ENCODE data around the gene CRACDL. TPM values are rescaled to one million over a fixed set of nuclear protein-coding genes. Genes with fewer than 3 reads are reported as not detected.

CRACDL gene
- total RNA-seq, 5 donors from 2014 or later (not counting 1 experiment from before 2014, with no cell fraction given) = 0.23 to 2.0 (median 1.7) TPM

DNA sequence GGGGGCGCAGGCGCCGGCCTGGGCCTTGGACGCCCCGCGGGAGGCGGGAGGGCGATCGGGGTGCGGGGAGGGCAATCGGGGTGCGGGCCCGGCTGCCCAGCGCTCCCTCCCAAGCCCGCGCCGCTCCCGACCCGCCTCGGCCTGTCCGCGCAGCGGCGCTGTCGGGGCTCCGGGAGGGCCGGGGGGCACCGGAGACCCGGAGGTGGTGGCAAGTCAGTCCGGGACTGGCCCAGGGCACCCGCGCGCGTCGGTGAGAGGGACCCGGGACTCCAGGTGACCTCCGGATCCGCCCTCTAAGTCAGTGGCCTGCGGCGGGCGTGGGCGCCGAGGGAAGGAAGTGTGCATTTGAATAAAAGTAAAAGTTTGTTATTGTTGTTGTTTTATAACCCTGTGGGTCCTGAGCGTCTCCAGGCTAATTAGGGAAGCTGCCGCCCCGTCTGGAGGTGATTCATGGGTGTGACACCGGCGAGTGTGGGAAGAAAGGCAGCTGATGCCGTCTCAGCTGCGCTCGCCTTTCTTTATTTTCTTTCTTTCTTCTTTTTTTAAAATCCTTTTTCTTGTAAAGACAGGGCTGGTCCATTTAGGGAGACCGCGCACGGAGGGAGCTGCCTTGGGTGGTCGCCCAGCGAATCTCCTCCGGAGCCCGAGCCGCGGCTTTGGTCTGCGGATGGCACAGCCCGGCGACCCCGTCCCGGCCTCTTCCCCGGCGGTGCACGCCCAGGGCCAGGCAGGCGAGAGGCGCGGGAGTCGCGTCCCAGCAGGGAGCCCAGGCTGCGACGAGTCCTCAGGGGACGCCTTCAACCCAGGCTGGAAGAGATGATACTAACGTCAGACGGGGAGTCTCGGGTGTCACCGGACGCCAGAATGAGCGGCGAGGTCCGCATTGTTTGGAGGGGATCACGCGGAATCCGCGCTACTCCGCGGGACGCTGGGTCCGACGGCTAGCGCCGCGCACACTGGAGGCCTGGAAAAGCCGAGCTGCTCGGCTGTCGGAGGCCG is 627 bp upstream of the CRACDL start:
- peak; percentile 18 to 45 (median 39) for ATAC-seq (replicated peaks in 1 of 4)
- peaks cover 9 to 52% of the 10 kb centered on the region in 2 experiments for H3K27me3 ChIP-seq (replicated peaks in 1 of 2; ENCODE audit: control insufficient read depth in 2 of 2, extremely low read depth in 1 of 2, insufficient read depth in 2 of 2, low read length in 1 of 2)
- Mint-ChIP-seq H3K4me1 (peaks cover 6 to 18% (median 14%) of the 10 kb centered on the region in 3 donors), H3K4me3 (peak overlapping the region; percentile 66 to 77 (median 69)), H3K36me3 (no peaks in the 10 kb centered on the region), H3K9me3 (no peaks in the 10 kb centered on the region), H3K27me3 (peaks cover 57 to 63% of the 10 kb centered on the region in 2 donors), H3K27ac (no peak overlapping the region)
- WGBS (ENCODE audit: insufficient coverage) = 5% methylated on average over 90 of the region's 100 CpGs
- CTCF ChIA-PET = interaction anchor here in 1 of 2 donors (0.6 kb wide), 1 partner anchor 94 kb away, joined by 4 read pairs; no protein-coding TSS in a partner anchor
- H3K36me3 ChIP-seq (ENCODE audit: control insufficient read depth in 2 of 2, extremely low read depth in 1 of 2, insufficient read depth in 1 of 2, low read length in 1 of 2) = no peaks in the 10 kb centered on the region
- H3K9me3 ChIP-seq = no peaks in the 10 kb centered on the region
- POLR2A ChIA-PET = interaction anchor here in 1 of 2 donors (0.6 kb wide), 1 partner anchor 990 kb away, joined by 3 read pairs; no protein-coding TSS in a partner anchor
- no peak overlapping the region for H3K27ac ChIP-seq (ENCODE audit: low read length)
- peaks cover 0 to 12% of the 10 kb centered on the region in 2 experiments for H3K4me1 ChIP-seq (ENCODE audit: control insufficient read depth in 1 of 2, extremely low read depth in 1 of 2, insufficient read depth in 2 of 2, low read length in 2 of 2)
- H3K4me3 ChIP-seq (ENCODE audit: control insufficient read depth in 1 of 2, extremely low read depth in 1 of 2, low read length in 1 of 2) = peak overlapping the region; percentile 28 to 88
- peak in 3 of 35 experiments; percentile 6 to 15 (median 6) for DNase-seq

GRCh38 chr2:98935111-98935770 is 784 bp downstream of the CRACDL start:
- no peaks in the 10 kb centered on the region for H3K9me3 Mint-ChIP-seq
- DNase-seq (no peak), ATAC-seq (replicated peaks in 1 of 4) (no peak)
- peaks cover 60 to 64% of the 10 kb centered on the region in 2 donors for H3K27me3 Mint-ChIP-seq
- Histone ChIP-seq H3K9me3 (no peaks in the 10 kb centered on the region), H3K36me3 (ENCODE audit: control insufficient read depth in 2 of 2, extremely low read depth in 1 of 2, insufficient read depth in 1 of 2, low read length in 1 of 2) (no peaks in the 10 kb centered on the region), H3K27ac (ENCODE audit: low read length) (no peak overlapping the region), H3K27me3 (replicated peaks in 1 of 2; ENCODE audit: control insufficient read depth in 2 of 2, extremely low read depth in 1 of 2, insufficient read depth in 2 of 2, low read length in 1 of 2) (peaks cover 9 to 52% of the 10 kb centered on the region in 2 experiments), H3K4me1 (ENCODE audit: control insufficient read depth in 1 of 2, extremely low read depth in 1 of 2, insufficient read depth in 2 of 2, low read length in 2 of 2) (peaks cover 0 to 12% of the 10 kb centered on the region in 2 experiments), H3K4me3 (ENCODE audit: control insufficient read depth in 1 of 2, extremely low read depth in 1 of 2, low read length in 1 of 2) (no peak overlapping the region)
- H3K27ac Mint-ChIP-seq = no peak overlapping the region
- H3K4me3 Mint-ChIP-seq = peak overlapping the region; percentile 52 to 76 (median 62)
- H3K4me1 Mint-ChIP-seq = peaks cover 6 to 18% (median 14%) of the 10 kb centered on the region in 3 donors
- ChIA-PET CTCF (no interaction called here), POLR2A (no interaction called here)
- 21% methylated on average over 13 of the region's 19 CpGs for WGBS (ENCODE audit: insufficient coverage)
- H3K36me3 Mint-ChIP-seq = no peaks in the 10 kb centered on the region

- H3K27ac ChIP-seq (ENCODE audit: low read length) = no peak overlapping the region
- DNase-seq (no peak), ATAC-seq (replicated peaks in 1 of 4) (no peak)
- H3K4me3 Mint-ChIP-seq = no peak overlapping the region
- peaks cover 6 to 17% (median 14%) of the 10 kb centered on the region in 3 donors for H3K4me1 Mint-ChIP-seq
- H3K36me3 ChIP-seq (ENCODE audit: control insufficient read depth in 2 of 2, extremely low read depth in 1 of 2, insufficient read depth in 1 of 2, low read length in 1 of 2) = no peaks in the 10 kb centered on the region
- H3K9me3 Mint-ChIP-seq = no peaks in the 10 kb centered on the region
- H3K27me3 Mint-ChIP-seq = peaks cover 43 to 46% of the 10 kb centered on the region in 2 donors
- H3K27me3 ChIP-seq (replicated peaks in 1 of 2; ENCODE audit: control insufficient read depth in 2 of 2, extremely low read depth in 1 of 2, insufficient read depth in 2 of 2, low read length in 1 of 2) = peaks cover 3 to 50% of the 10 kb centered on the region in 2 experiments
- H3K36me3 Mint-ChIP-seq = no peaks in the 10 kb centered on the region
- no peak overlapping the region for H3K27ac Mint-ChIP-seq
- POLR2A ChIA-PET = no interaction called here
- CTCF ChIA-PET = no interaction called here
- H3K4me1 ChIP-seq (ENCODE audit: control insufficient read depth in 1 of 2, extremely low read depth in 1 of 2, insufficient read depth in 2 of 2, low read length in 2 of 2) = peaks cover 0 to 12% of the 10 kb centered on the region in 2 experiments
- no peaks in the 10 kb centered on the region for H3K9me3 ChIP-seq
- no peak overlapping the region for H3K4me3 ChIP-seq (ENCODE audit: control insufficient read depth in 1 of 2, extremely low read depth in 1 of 2, low read length in 1 of 2)
- 88% methylated on average over 7 of the region's 10 CpGs for WGBS (ENCODE audit: insufficient coverage)
Measured at GRCh38 chr2:98932778-98933343, 3.2 kb downstream of the CRACDL start.

- Histone ChIP-seq H3K9me3 (no peaks in the 10 kb centered on the region), H3K27ac (ENCODE audit: low read length) (no peak overlapping the region), H3K4me1 (ENCODE audit: control insufficient read depth in 1 of 2, extremely low read depth in 1 of 2, insufficient read depth in 2 of 2, low read length in 2 of 2) (peaks cover 0 to 11% of the 10 kb centered on the region in 2 experiments), H3K36me3 (ENCODE audit: control insufficient read depth in 2 of 2, extremely low read depth in 1 of 2, insufficient read depth in 1 of 2, low read length in 1 of 2) (no peaks in the 10 kb centered on the region), H3K27me3 (replicated peaks in 1 of 2; ENCODE audit: control insufficient read depth in 2 of 2, extremely low read depth in 1 of 2, insufficient read depth in 2 of 2, low read length in 1 of 2) (peaks cover 2 to 49% of the 10 kb centered on the region in 2 experiments), H3K4me3 (ENCODE audit: control insufficient read depth in 1 of 2, extremely low read depth in 1 of 2, low read length in 1 of 2) (no peak overlapping the region)
- Mint-ChIP-seq H3K27me3 (peaks cover 42 to 43% of the 10 kb centered on the region in 2 donors), H3K4me1 (peaks cover 6 to 10% (median 10%) of the 10 kb centered on the region in 3 donors), H3K36me3 (no peaks in the 10 kb centered on the region), H3K27ac (no peak overlapping the region), H3K4me3 (no peak overlapping the region), H3K9me3 (no peaks in the 10 kb centered on the region)
- 89% methylated on average over 8 of the region's 8 CpGs for WGBS (ENCODE audit: insufficient coverage)
- ATAC-seq (replicated peaks in 1 of 4) (no peak), DNase-seq (no peak)
- CTCF ChIA-PET = no interaction called here
- POLR2A ChIA-PET = no interaction called here
Measured at GRCh38 chr2:98932164-98932563, 3.9 kb downstream of the CRACDL start.

- no peak overlapping the region for H3K27ac ChIP-seq (ENCODE audit: low read length)
- Mint-ChIP-seq H3K9me3 (no peaks in the 10 kb centered on the region), H3K4me3 (no peak overlapping the region), H3K4me1 (peaks cover 6 to 7% (median 7%) of the 10 kb centered on the region in 3 donors), H3K27me3 (peaks cover 38 to 42% of the 10 kb centered on the region in 2 donors), H3K27ac (no peak overlapping the region), H3K36me3 (no peaks in the 10 kb centered on the region)
- H3K36me3 ChIP-seq (ENCODE audit: control insufficient read depth in 2 of 2, extremely low read depth in 1 of 2, insufficient read depth in 1 of 2, low read length in 1 of 2) = no peaks in the 10 kb centered on the region
- ChIA-PET CTCF (no interaction called here), POLR2A (no interaction called here)
- H3K27me3 ChIP-seq (replicated peaks in 1 of 2; ENCODE audit: control insufficient read depth in 2 of 2, extremely low read depth in 1 of 2, insufficient read depth in 2 of 2, low read length in 1 of 2) = peaks cover 2 to 47% of the 10 kb centered on the region in 2 experiments
- no peak overlapping the region for H3K4me3 ChIP-seq (ENCODE audit: control insufficient read depth in 1 of 2, extremely low read depth in 1 of 2, low read length in 1 of 2)
- 8% methylated on average over 2 of the region's 3 CpGs for WGBS (ENCODE audit: insufficient coverage)
- no peaks in the 10 kb centered on the region for H3K9me3 ChIP-seq
- ATAC-seq (replicated peaks in 1 of 4) = no peak
- peaks cover 0 to 5% of the 10 kb centered on the region in 2 experiments for H3K4me1 ChIP-seq (ENCODE audit: control insufficient read depth in 1 of 2, extremely low read depth in 1 of 2, insufficient read depth in 2 of 2, low read length in 2 of 2)
- DNase-seq = no peak
Measured at GRCh38 chr2:98931596-98931995, 4.4 kb downstream of the CRACDL start.

DNA sequence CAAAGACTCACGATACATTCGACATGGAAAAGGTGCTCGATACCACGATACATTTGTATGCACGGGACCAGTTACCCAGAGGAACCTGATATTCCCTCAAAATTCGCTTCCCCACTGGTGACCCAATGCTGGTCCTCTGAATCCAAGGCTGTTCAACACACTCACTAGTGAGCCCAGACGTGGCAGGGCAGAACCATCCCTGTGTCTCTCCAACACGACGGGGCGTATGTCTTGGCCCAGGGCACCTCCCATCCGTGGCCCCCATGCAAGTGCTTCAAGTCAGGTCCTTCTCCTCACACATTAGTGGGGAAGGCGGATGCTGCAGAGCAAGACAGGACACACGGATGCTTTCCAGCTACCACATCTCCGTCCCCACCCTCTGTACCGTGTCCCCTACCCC is 6.1 kb downstream of the CRACDL start:
- DNase-seq (no peak), ATAC-seq (replicated peaks in 1 of 4) (no peak)
- ChIA-PET CTCF (no interaction called here), POLR2A (interaction anchor here in 1 of 2 donors (0.6 kb wide), 1 partner anchor 115 kb away, joined by 3 read pairs; no protein-coding TSS in a partner anchor)
- H3K4me1 ChIP-seq (ENCODE audit: control insufficient read depth in 1 of 2, extremely low read depth in 1 of 2, insufficient read depth in 2 of 2, low read length in 2 of 2) = no peaks in the 10 kb centered on the region
- H3K27ac Mint-ChIP-seq = no peak overlapping the region
- no peak overlapping the region for H3K4me3 ChIP-seq (ENCODE audit: control insufficient read depth in 1 of 2, extremely low read depth in 1 of 2, low read length in 1 of 2)
- peaks cover 32 to 37% of the 10 kb centered on the region in 2 donors for H3K27me3 Mint-ChIP-seq
- peaks cover under 1 to 46% of the 10 kb centered on the region in 2 experiments for H3K27me3 ChIP-seq (replicated peaks in 1 of 2; ENCODE audit: control insufficient read depth in 2 of 2, extremely low read depth in 1 of 2, insufficient read depth in 2 of 2, low read length in 1 of 2)
- no peak overlapping the region for H3K27ac ChIP-seq (ENCODE audit: low read length)
- no peaks in the 10 kb centered on the region for H3K9me3 Mint-ChIP-seq
- H3K4me1 Mint-ChIP-seq = peaks cover 0 to 2% (median 0%) of the 10 kb centered on the region in 3 donors
- WGBS (ENCODE audit: insufficient coverage) = 89% methylated on average over 11 of the region's 15 CpGs
- H3K36me3 Mint-ChIP-seq = no peaks in the 10 kb centered on the region
- no peaks in the 10 kb centered on the region for H3K36me3 ChIP-seq (ENCODE audit: control insufficient read depth in 2 of 2, extremely low read depth in 1 of 2, insufficient read depth in 1 of 2, low read length in 1 of 2)
- no peaks in the 10 kb centered on the region for H3K9me3 ChIP-seq
- no peak overlapping the region for H3K4me3 Mint-ChIP-seq

Measured in T-cell (primary cell).